ENCODE results near the gene RB1. TPM values are rescaled to one million over a fixed set of nuclear protein-coding genes. Genes with fewer than 3 reads are reported as not detected.
A peak's percentile ranks its signal among the peaks of the same experiment; 100 is the strongest.
"Not testable (repeated sequence)": the region's sequence is repeated elsewhere in the genome, so short reads cannot be mapped to it uniquely, and the experiment has no call there.

The RB1 gene
- polyA plus RNA-seq, 2 of the 4 experiments (the other 2 are of a cell fraction): 17.7 to 22.2 TPM

- no peak for DNase-seq (ENCODE audit: low read depth in 1 of 2, low spot score in 1 of 2)
- Histone ChIP-seq H3K27ac (no peak overlapping the region), H3K4me1 (peaks cover 5% of the 10 kb centered on the region; the same call in 2 of the 3 replicates), H3K4me2 (peak overlapping the region; percentile 6; the same call in 1 of the 3 replicates), H3K9me3 (no peaks in the 10 kb centered on the region), H3K4me3 (no peak overlapping the region)
- ChIA-PET CTCF (no interaction called here), POLR2A (no interaction called here)
- FAIRE-seq: no peak
- WGBS (ENCODE audit: missing lambda C conversion rate): 50% methylated on average over 6 of the region's 6 CpGs
- ATAC-seq: no peak
- TF ChIP-seq RAD21 (conservative IDR thresholded peaks at IDR 0.05 in 1 of 2, IDR thresholded peaks at IDR 0.05 in 1 of 2): no peak
- peak; percentile 83 for TF ChIP-seq CEBPB (IDR thresholded peaks at IDR 0.05)
Observed at GRCh38 chr13:48448959-48449614, 145.5 kb downstream of the RB1 start.

- DNase-seq (ENCODE audit: low read depth in 1 of 2, low spot score in 1 of 2) (no peak), ATAC-seq (no peak), FAIRE-seq (no peak)
- no peak overlapping the region for H3K4me2 ChIP-seq
- 91% methylated on average over 2 of the region's 2 CpGs for WGBS (ENCODE audit: missing lambda C conversion rate)
- TF ChIP-seq GATA3 (IDR thresholded peaks at IDR 0.05; ENCODE audit: borderline replicate concordance): no peak
- TF ChIP-seq CBX8 (IDR thresholded peaks at IDR 0.05): no peak
- no peak for TF ChIP-seq ZNF302 (CRISPR knock-in tag; IDR thresholded peaks at IDR 0.05)
- no peak for TF ChIP-seq EP300 (IDR thresholded peaks at IDR 0.05)
- no peak for TF ChIP-seq HOXB13 (CRISPR knock-in tag; IDR thresholded peaks at IDR 0.05; ENCODE audit: low read depth)
- no peak for TF ChIP-seq HES2 (IDR thresholded peaks at IDR 0.05)
- no peak for TF ChIP-seq JUNB (IDR thresholded peaks at IDR 0.05)
- no peak for TF ChIP-seq HOXB5 (CRISPR knock-in tag; IDR thresholded peaks at IDR 0.05)
- TF ChIP-seq MAX (IDR thresholded peaks at IDR 0.05): no peak
- TF ChIP-seq EHMT2 (IDR thresholded peaks at IDR 0.05; ENCODE audit: low read depth): no peak
- TF ChIP-seq HEYL (CRISPR knock-in tag; IDR thresholded peaks at IDR 0.05): no peak
- no peak for TF ChIP-seq CHD2 (IDR thresholded peaks at IDR 0.05; ENCODE audit: low read length, partially characterized antibody)
- no peak for TF ChIP-seq FOSL2 (IDR thresholded peaks at IDR 0.05)
- TF ChIP-seq FOSL2 (CRISPR knock-in tag; IDR thresholded peaks at IDR 0.05): no peak
- no peak for TF ChIP-seq USF2 (IDR thresholded peaks at IDR 0.05)
- no peak for TF ChIP-seq MAZ (IDR thresholded peaks at IDR 0.05; ENCODE audit: borderline replicate concordance, low read depth, low read length)
- no peak for TF ChIP-seq ZC3H11A (IDR thresholded peaks at IDR 0.05)
- TF ChIP-seq EHF (CRISPR knock-in tag; IDR thresholded peaks at IDR 0.05): no peak
- TF ChIP-seq PHF8 (IDR thresholded peaks at IDR 0.05; ENCODE audit: borderline replicate concordance, low read depth): no peak
- no peak for TF ChIP-seq POLR2A (IDR thresholded peaks at IDR 0.05; ENCODE audit: low read length)
- ChIA-PET POLR2A (no interaction called here), CTCF (no interaction called here)
- H3K4me1 ChIP-seq: peaks cover 5% of the 10 kb centered on the region; the same call in 2 of the 3 replicates
- no peaks in the 10 kb centered on the region for H3K9me3 ChIP-seq
- no peak overlapping the region for H3K4me3 ChIP-seq
- H3K27ac ChIP-seq: no peak overlapping the region
Observed at GRCh38 chr13:48449656-48450055, 146.1 kb downstream of the RB1 start.

GRCh38 chr13:48451196-48451595 lies 147.6 kb downstream of the RB1 start:
- ATAC-seq; H3K4me3 ChIP-seq; H3K4me2 ChIP-seq; FAIRE-seq; DNase-seq (ENCODE audit: low read depth in 1 of 2, low spot score in 1 of 2); H3K9me3 ChIP-seq; POLR2A ChIA-PET; H3K27ac ChIP-seq; CTCF ChIA-PET; H3K4me1 ChIP-seq: not testable (repeated sequence)

- Histone ChIP-seq H3K4me3 (no peak overlapping the region), H3K4me1 (no peaks in the 10 kb centered on the region), H3K27ac (no peak overlapping the region), H3K9me3 (no peaks in the 10 kb centered on the region), H3K4me2 (no peak overlapping the region)
- 91% methylated on average over 4 of the region's 10 CpGs for WGBS (ENCODE audit: missing lambda C conversion rate)
- DNase-seq (ENCODE audit: low read depth in 1 of 2, low spot score in 1 of 2) (no peak), FAIRE-seq (no peak), ATAC-seq (no peak)
- POLR2A ChIA-PET: no interaction called here
- CTCF ChIA-PET: interaction anchor here (1.2 kb wide), 1 partner anchor 10 kb away, joined by 3 read pairs; no protein-coding TSS in a partner anchor
- no peak for TF ChIP-seq FOSB (CRISPR knock-in tag; IDR thresholded peaks at IDR 0.05)
- TF ChIP-seq ELK1 (IDR thresholded peaks at IDR 0.05; ENCODE audit: low read depth, low read length): no peak
- no peak for TF ChIP-seq USF2 (IDR thresholded peaks at IDR 0.05)
- TF ChIP-seq TP53 (CRISPR knock-in tag; IDR thresholded peaks at IDR 0.05): no peak
- no peak for TF ChIP-seq NR3C1 (IDR thresholded peaks at IDR 0.05)
- no peak for TF ChIP-seq POLR2A (IDR thresholded peaks at IDR 0.05; ENCODE audit: low read length)
- TF ChIP-seq HMGXB4 (CRISPR knock-in tag; IDR thresholded peaks at IDR 0.05; ENCODE audit: borderline replicate concordance): no peak
- no peak for TF ChIP-seq BHLHE40 (IDR thresholded peaks at IDR 0.05; ENCODE audit: low read depth, low read length)
- no peak for TF ChIP-seq MAFK (IDR thresholded peaks at IDR 0.05; ENCODE audit: partially characterized antibody)
Observed at GRCh38 chr13:48456546-48456945, 153.0 kb downstream of the RB1 start.

Data from A549 (cell line).